Measurements from ENCODE around the gene PPP1R10.
A peak's percentile ranks its signal among the peaks of the same experiment; 100 is the strongest.

PPP1R10 gene

GRCh38 chr6:30619561-30619960 is 2.5 kb upstream of the PPP1R10 start:
- no peak for DNase-seq (ENCODE audit: low read depth)

GRCh38 chr6:30618270-30618797 is 1.3 kb upstream of the PPP1R10 start:
- no peak for DNase-seq (ENCODE audit: low read depth)

GRCh38 chr6:30617565-30618269 is 674 bp upstream of the PPP1R10 start, which contains the start of gene MRPS18B:
TSS of gene MRPS18B (plus strand) at chr6:30617840. CDS start at chr6:30617866, 26 bp downstream.
- DNase-seq (ENCODE audit: low read depth), result peak; percentile 92

- DNase-seq (ENCODE audit: low read depth), result no peak
These were observed 859 bp downstream of the PPP1R10 start for GRCh38 chr6:30615958-30616810.

- no peak for DNase-seq (ENCODE audit: low read depth)
These were observed 1.7 kb downstream of the PPP1R10 start for GRCh38 chr6:30615219-30615957.

- peak; percentile 55 for DNase-seq (ENCODE audit: low read depth)
These were observed 2.2 kb downstream of the PPP1R10 start for GRCh38 chr6:30614843-30615218.

GRCh38 chr6:30614044-30614842 is 2.8 kb downstream of the PPP1R10 start:
- DNase-seq (ENCODE audit: low read depth), result no peak

- DNase-seq (ENCODE audit: low read depth), result no peak
These were observed 3.6 kb downstream of the PPP1R10 start for GRCh38 chr6:30613251-30614043.

- no peak for DNase-seq (ENCODE audit: low read depth)
These were observed 4.3 kb downstream of the PPP1R10 start for GRCh38 chr6:30612687-30613248.

- no peak for DNase-seq (ENCODE audit: low read depth)
These were observed 4.8 kb downstream of the PPP1R10 start for GRCh38 chr6:30612213-30612612.

GRCh38 chr6:30611856-30612194 is 5.2 kb downstream of the PPP1R10 start:
- no peak for DNase-seq (ENCODE audit: low read depth)

GRCh38 chr6:30611150-30611855 is 5.7 kb downstream of the PPP1R10 start:
- DNase-seq (ENCODE audit: low read depth), result no peak

GRCh38 chr6:30610065-30610464 is 7.0 kb downstream of the PPP1R10 start:
- no peak for DNase-seq (ENCODE audit: low read depth)

GRCh38 chr6:30603961-30604360 is 13.1 kb downstream of the PPP1R10 start:
- DNase-seq (ENCODE audit: low read depth), result no peak

- no peak for DNase-seq (ENCODE audit: low read depth)
These were observed 15.0 kb downstream of the PPP1R10 start for GRCh38 chr6:30601815-30602641.

GRCh38 chr6:30601436-30601814 is 15.6 kb downstream of the PPP1R10 start:
- no peak for DNase-seq (ENCODE audit: low read depth)

GRCh38 chr6:30600451-30600961 is 16.5 kb downstream of the PPP1R10 start:
- DNase-seq (ENCODE audit: low read depth), result no peak

GRCh38 chr6:30599625-30600324 is 17.3 kb downstream of the PPP1R10 start:
- no peak for DNase-seq (ENCODE audit: low read depth)

All from stimulated activated CD8-positive, alpha-beta memory T cell treated with anti-CD3 and anti-CD28 coated beads, Interleukin-7, amount 100 ng/mL, for 24 hours (primary cell).